MCF 10A (cell line): Measurements from ENCODE around the gene CIDEB. TPM values are rescaled to one million over a fixed set of nuclear protein-coding genes. Genes with fewer than 3 reads are reported as not detected.

Experiments used
- BruUV-seq: library from RNA; stranded (reverse); fragments of 400-500 nt; replicated peaks from 2 replicates; lab custom pipeline; 2021; lab: Mats Ljungman, UMichigan
- CTCF ChIA-PET: fragments of 300-600 bp; sonication (Branson Sonifier 250); formaldehyde crosslinking; extraction: SDS; loops from one replicate; lab custom pipeline; 2021; ENCODE audit warnings: antibody characterized with exemption, inconsistent platforms; lab: Yijun Ruan, JAX
- POLR2A ChIA-PET: fragments of 300-600, 350-650 bp; sonication (Branson Sonifier 250); formaldehyde crosslinking; extraction: SDS; loops from one replicate; lab custom pipeline; 2020; ENCODE audit warnings: antibody characterized with exemption, inconsistent platforms; lab: Yijun Ruan, JAX
- DNase-seq: peaks from one replicate; pipeline ENCODE4 v3.0.0-alpha.2; 2018; ENCODE audit not compliant: unreplicated experiment
- H3K27ac Mint-ChIP-seq: one replicate; pipeline ENCODE4 v1.8.0; 2022; ENCODE audit warnings: mild to moderate bottlenecking, low read depth, mixed read lengths; ENCODE audit not compliant: unreplicated experiment
- H3K27me3 Mint-ChIP-seq: one replicate; pipeline ENCODE4 v1.8.0; 2022; ENCODE audit warnings: mixed read lengths; ENCODE audit not compliant: insufficient read depth, unreplicated experiment
- H3K36me3 Mint-ChIP-seq: one replicate; pipeline ENCODE4 v1.8.0; 2022; ENCODE audit warnings: mild to moderate bottlenecking, moderate library complexity, mixed read lengths; ENCODE audit not compliant: insufficient read depth, unreplicated experiment
- H3K4me1 Mint-ChIP-seq: one replicate; pipeline ENCODE4 v1.8.0; 2022; ENCODE audit warnings: mixed read lengths; ENCODE audit not compliant: insufficient read depth, unreplicated experiment
- H3K4me3 Mint-ChIP-seq: one replicate; pipeline ENCODE4 v1.8.0; 2022; ENCODE audit warnings: mild to moderate bottlenecking, moderate library complexity, mixed read lengths; ENCODE audit not compliant: unreplicated experiment
- H3K9me3 Mint-ChIP-seq: one replicate; pipeline ENCODE4 v1.8.0; 2022; ENCODE audit warnings: mixed read lengths; ENCODE audit not compliant: unreplicated experiment
- intact Hi-C: fragments of 100-400 bp; cut with micrococcal nuclease; formaldehyde crosslinking; loops from 2 replicates; pipeline ENCODE4 v1.14.1; 2022
- total RNA-seq: library from RNA; stranded (reverse); gene quantifications from 2 replicates; pipeline ENCODE4 v1.2.3, GENCODE V29; 2022
- TF ChIP-seq, protein P1 (sequence below): fragments of 200-600 bp; IDR thresholded peaks from one replicate; pipeline ENCODE4 v1.8.0; 2022; ENCODE audit warnings: antibody characterized with exemption, mild to moderate bottlenecking; ENCODE audit not compliant: unreplicated experiment

Gene CIDEB
- total RNA-seq, 1 experiment from 2014 or later: 1.3 TPM

DNA sequence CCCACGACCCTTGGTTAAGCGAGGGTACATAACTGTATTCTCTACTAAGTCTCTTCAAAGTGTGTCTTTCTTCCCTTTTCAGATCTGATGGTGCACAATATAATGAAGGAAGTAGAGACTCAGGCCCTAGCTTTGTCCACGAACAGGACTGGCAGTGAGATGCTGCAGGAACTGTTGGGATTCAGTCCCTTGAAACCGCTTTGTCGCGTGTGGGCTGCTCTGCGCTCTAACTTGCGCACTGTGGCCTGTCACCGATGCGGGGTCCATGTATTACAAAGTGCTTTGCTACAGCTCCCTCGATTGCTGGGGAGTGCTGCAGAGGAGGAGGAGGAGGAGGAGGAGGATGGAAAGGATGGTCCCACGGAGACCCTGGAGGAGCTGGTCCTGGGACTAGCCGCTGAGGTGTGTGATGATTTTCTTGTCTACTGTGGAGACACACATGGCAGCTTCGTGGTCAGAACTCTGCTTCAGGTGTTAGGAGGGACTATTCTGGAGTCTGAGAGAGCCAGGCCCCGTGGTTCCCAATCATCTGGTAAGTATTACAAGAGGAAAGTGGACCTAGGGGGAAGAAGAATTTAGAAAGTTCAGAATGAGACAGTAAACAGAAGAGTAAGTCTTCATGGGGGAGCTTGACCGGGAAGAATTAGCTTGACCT is 7.3 kb downstream of the CIDEB start:
- no peaks in the 10 kb centered on the region for H3K9me3 Mint-ChIP-seq
- POLR2A ChIA-PET: interaction anchor here (0.6 to 7.6 kb wide), 22 partner anchors 10 to 1699 kb away, joined by 3 to 187 read pairs (median 6); partner anchors contain the start of genes CBLN3, CHMP4A, CIDEB and DCAF11
- TF ChIP-seq, protein P1, sequence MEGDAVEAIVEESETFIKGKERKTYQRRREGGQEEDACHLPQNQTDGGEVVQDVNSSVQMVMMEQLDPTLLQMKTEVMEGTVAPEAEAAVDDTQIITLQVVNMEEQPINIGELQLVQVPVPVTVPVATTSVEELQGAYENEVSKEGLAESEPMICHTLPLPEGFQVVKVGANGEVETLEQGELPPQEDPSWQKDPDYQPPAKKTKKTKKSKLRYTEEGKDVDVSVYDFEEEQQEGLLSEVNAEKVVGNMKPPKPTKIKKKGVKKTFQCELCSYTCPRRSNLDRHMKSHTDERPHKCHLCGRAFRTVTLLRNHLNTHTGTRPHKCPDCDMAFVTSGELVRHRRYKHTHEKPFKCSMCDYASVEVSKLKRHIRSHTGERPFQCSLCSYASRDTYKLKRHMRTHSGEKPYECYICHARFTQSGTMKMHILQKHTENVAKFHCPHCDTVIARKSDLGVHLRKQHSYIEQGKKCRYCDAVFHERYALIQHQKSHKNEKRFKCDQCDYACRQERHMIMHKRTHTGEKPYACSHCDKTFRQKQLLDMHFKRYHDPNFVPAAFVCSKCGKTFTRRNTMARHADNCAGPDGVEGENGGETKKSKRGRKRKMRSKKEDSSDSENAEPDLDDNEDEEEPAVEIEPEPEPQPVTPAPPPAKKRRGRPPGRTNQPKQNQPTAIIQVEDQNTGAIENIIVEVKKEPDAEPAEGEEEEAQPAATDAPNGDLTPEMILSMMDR: no peak
- H3K4me1 Mint-ChIP-seq: peaks cover 33% of the 10 kb centered on the region
- H3K4me3 Mint-ChIP-seq: peak overlapping the region; percentile 95
- CTCF ChIA-PET: interaction anchor here (0.7 to 11.2 kb wide), 14 partner anchors 10 to 190 kb away, joined by 3 to 414 read pairs (median 10); partner anchors contain the start of genes CIDEB, DCAF11, GMPR2 and KHNYN
- H3K36me3 Mint-ChIP-seq: peaks cover 66% of the 10 kb centered on the region
- H3K27me3 Mint-ChIP-seq: no peaks in the 10 kb centered on the region
- DNase-seq: no peak
- H3K27ac Mint-ChIP-seq: peak overlapping the region; percentile 78
- no TSS peak for BruUV-seq
- intact Hi-C loops: no loop called here

DNA sequence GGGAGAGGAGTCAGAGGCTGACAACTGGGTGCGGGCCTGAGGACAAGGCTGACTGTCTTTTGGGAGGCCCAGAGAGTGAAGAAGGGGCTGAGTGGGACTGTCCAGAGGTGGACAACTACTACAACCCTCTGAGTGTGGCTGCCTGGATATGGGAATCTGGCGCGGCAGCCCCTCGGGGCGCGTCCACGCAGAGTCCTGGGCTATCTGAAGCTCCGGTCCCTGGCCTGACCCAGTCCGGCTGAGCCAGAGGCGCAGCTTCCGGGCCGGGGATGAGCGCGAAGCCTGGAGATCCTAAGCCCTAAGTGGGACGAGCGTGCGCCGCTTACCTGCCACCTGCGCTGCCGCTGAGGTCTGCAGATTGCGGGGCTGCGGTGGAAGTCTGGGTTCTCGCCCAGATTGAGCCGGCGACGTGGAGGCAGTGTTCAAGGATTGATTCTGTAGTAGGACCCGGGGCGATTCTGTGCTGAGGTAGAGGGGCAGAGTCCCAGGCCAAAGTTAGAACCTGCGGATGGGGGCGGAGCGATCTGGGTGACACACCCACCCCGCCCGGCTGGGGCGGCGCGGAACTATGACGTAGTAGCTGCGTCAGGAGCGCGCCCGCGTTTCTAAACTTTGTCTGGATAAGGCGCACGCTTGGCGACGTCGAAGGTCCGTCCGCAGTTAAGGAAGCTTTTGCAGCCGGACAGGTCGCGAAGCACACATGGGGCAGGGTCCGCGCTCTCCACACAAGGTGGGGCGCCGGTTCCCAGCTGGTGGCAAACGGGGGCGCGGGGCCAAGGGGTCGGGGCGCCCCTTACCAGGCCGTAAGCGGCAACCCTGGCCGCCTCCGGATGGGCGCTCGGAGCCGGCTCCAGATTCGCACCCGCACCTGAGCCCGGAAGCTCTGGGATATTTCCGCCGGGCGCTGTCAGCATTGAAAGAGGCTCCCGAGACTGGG is 8.3 kb downstream of the CIDEB start, which contains the start of the genes DHRS1 and NOP9:
TSS of gene DHRS1 (minus strand) at position 526 of the 937 bp plus-strand sequence. CDS start 674 bp downstream, outside the sequence.
TSS of gene NOP9 (plus strand) at position 596 of the 937 bp plus-strand sequence. CDS start at position 701, 105 bp downstream.
- TF ChIP-seq, protein P1: no peak
- TSS peak; percentile 64 for BruUV-seq
- peak; percentile 91 for DNase-seq
- Mint-ChIP-seq H3K27ac (peak within 1 kb of the TSS; percentile 78), H3K4me3 (peak within 1 kb of the TSS; percentile 95), H3K27me3 (no peaks in the 10 kb centered on the region), H3K4me1 (peaks cover 33% of the 10 kb centered on the region), H3K36me3 (peaks cover 66% of the 10 kb centered on the region), H3K9me3 (no peaks in the 10 kb centered on the region)
- CTCF ChIA-PET: interaction anchor here (0.7 to 11.2 kb wide), 14 partner anchors 10 to 189 kb away, joined by 3 to 414 read pairs (median 16); partner anchors contain the start of genes CHMP4A, CIDEB, DCAF11 and GMPR2
- POLR2A ChIA-PET: interaction anchor here (0.7 to 7.6 kb wide), 39 partner anchors 7 to 191 kb away, joined by 3 to 187 read pairs (median 5); partner anchors contain the start of genes CBLN3, CHMP4A, CIDEB and DCAF11
- intact Hi-C loops: loop anchor here (2.0 to 5.0 kb wide), 2 partner anchors 192 to 285 kb away; no protein-coding TSS in a partner anchor

DNA sequence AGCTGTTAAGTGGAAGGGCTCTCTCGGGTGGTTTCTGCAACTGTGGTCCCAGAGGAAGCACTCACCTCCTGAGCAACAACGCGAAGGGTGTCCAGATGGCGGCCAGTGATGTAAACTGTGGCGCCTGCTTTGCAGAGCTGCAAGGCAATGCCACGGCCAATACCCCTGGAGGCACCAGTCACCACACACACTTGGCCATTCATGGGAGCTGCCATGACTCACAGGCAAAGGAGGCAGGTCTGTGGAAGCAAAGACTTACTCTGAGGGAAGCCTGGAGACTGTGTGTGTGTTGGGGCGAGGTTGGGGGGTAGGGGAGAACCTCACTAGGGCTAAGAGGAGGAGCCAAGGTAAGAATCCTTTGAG is 8.9 kb downstream of the CIDEB start:
- POLR2A ChIA-PET: interaction anchor here (0.5 to 7.6 kb wide), 31 partner anchors 8 to 190 kb away, joined by 3 to 187 read pairs (median 5); partner anchors contain the start of genes CHMP4A, CIDEB, EMC9 and GMPR2
- intact Hi-C loops: loop anchor here (2.0 to 5.0 kb wide), 2 partner anchors 192 to 284 kb away; no protein-coding TSS in a partner anchor
- Mint-ChIP-seq H3K9me3 (no peaks in the 10 kb centered on the region), H3K27me3 (no peaks in the 10 kb centered on the region), H3K36me3 (peaks cover 65% of the 10 kb centered on the region), H3K4me3 (peak overlapping the region; percentile 95), H3K27ac (peak overlapping the region; percentile 78), H3K4me1 (peaks cover 33% of the 10 kb centered on the region)
- DNase-seq: peak; percentile 91
- no TSS peak for BruUV-seq
- TF ChIP-seq, protein P1: no peak
- CTCF ChIA-PET: interaction anchor here (1.0 to 11.2 kb wide), 10 partner anchors 9 to 256 kb away, joined by 3 to 414 read pairs (median 33); partner anchors contain the start of genes CHMP4A, CIDEB, GMPR2 and LTB4R
